ENCODE measurements around the gene LPXN. TPM values are rescaled to one million over a fixed set of nuclear protein-coding genes. Genes with fewer than 3 reads are reported as not detected.

Gene LPXN
- total RNA-seq, 1 experiment from 2014 or later = 2.1 TPM

DNA sequence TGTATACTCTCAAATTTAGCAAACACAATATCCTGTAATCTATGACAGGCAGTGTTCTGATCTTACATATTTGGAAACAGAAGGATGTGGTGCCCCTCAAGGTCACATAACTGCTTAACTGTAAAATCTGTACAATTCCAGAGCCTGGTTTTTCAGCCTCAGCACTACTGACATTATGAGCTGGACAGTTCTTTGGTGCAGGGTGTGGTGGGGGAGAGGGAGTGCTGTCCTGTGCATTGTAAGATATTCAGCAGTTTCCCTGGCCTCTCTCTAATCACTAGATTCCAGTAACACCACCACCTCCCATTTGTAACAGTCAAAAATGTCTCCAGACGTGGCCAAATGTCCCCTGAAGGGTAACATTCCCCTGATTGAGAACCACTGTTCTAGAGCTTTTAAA, 65.9 kb downstream of the LPXN start (continued):
- TF ChIP-seq, protein P1, sequence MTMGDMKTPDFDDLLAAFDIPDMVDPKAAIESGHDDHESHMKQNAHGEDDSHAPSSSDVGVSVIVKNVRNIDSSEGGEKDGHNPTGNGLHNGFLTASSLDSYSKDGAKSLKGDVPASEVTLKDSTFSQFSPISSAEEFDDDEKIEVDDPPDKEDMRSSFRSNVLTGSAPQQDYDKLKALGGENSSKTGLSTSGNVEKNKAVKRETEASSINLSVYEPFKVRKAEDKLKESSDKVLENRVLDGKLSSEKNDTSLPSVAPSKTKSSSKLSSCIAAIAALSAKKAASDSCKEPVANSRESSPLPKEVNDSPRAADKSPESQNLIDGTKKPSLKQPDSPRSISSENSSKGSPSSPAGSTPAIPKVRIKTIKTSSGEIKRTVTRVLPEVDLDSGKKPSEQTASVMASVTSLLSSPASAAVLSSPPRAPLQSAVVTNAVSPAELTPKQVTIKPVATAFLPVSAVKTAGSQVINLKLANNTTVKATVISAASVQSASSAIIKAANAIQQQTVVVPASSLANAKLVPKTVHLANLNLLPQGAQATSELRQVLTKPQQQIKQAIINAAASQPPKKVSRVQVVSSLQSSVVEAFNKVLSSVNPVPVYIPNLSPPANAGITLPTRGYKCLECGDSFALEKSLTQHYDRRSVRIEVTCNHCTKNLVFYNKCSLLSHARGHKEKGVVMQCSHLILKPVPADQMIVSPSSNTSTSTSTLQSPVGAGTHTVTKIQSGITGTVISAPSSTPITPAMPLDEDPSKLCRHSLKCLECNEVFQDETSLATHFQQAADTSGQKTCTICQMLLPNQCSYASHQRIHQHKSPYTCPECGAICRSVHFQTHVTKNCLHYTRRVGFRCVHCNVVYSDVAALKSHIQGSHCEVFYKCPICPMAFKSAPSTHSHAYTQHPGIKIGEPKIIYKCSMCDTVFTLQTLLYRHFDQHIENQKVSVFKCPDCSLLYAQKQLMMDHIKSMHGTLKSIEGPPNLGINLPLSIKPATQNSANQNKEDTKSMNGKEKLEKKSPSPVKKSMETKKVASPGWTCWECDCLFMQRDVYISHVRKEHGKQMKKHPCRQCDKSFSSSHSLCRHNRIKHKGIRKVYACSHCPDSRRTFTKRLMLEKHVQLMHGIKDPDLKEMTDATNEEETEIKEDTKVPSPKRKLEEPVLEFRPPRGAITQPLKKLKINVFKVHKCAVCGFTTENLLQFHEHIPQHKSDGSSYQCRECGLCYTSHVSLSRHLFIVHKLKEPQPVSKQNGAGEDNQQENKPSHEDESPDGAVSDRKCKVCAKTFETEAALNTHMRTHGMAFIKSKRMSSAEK (CRISPR knock-in tag; IDR thresholded peaks at IDR 0.05; ENCODE audit: borderline replicate concordance) = no peak
- TF ChIP-seq, protein P2, sequence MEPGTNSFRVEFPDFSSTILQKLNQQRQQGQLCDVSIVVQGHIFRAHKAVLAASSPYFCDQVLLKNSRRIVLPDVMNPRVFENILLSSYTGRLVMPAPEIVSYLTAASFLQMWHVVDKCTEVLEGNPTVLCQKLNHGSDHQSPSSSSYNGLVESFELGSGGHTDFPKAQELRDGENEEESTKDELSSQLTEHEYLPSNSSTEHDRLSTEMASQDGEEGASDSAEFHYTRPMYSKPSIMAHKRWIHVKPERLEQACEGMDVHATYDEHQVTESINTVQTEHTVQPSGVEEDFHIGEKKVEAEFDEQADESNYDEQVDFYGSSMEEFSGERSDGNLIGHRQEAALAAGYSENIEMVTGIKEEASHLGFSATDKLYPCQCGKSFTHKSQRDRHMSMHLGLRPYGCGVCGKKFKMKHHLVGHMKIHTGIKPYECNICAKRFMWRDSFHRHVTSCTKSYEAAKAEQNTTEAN (CRISPR knock-in tag; IDR thresholded peaks at IDR 0.05) = no peak
- TF ChIP-seq ZNF671 (CRISPR knock-in tag; IDR thresholded peaks at IDR 0.05) = no peak
- TF ChIP-seq, protein P3, sequence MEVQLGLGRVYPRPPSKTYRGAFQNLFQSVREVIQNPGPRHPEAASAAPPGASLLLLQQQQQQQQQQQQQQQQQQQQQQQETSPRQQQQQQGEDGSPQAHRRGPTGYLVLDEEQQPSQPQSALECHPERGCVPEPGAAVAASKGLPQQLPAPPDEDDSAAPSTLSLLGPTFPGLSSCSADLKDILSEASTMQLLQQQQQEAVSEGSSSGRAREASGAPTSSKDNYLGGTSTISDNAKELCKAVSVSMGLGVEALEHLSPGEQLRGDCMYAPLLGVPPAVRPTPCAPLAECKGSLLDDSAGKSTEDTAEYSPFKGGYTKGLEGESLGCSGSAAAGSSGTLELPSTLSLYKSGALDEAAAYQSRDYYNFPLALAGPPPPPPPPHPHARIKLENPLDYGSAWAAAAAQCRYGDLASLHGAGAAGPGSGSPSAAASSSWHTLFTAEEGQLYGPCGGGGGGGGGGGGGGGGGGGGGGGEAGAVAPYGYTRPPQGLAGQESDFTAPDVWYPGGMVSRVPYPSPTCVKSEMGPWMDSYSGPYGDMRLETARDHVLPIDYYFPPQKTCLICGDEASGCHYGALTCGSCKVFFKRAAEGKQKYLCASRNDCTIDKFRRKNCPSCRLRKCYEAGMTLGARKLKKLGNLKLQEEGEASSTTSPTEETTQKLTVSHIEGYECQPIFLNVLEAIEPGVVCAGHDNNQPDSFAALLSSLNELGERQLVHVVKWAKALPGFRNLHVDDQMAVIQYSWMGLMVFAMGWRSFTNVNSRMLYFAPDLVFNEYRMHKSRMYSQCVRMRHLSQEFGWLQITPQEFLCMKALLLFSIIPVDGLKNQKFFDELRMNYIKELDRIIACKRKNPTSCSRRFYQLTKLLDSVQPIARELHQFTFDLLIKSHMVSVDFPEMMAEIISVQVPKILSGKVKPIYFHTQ (CRISPR knock-in tag; IDR thresholded peaks at IDR 0.05) = no peak

DNA sequence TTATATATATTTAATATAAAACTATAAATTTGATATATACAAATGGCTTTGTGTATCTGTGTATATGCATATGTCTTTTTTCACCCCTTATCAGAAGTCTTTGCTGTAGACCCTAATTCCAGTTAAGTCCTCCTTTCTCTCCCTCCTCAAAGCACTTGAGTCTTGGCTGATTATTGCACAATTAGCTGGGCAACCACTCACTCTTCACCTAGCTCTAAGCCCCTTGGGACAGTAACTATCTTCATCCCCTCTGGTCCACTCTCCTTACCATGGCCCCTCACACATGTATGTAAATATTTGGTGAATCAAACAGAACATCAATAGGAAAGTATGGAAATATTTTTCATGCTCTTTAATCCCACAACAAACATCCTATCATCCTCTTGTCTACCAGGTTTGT, 66.8 kb downstream of the LPXN start:
- DNase-seq (ENCODE audit: low spot score) (no peak), ATAC-seq (no peak)
- ChIA-PET POLR2A (no interaction called here), CTCF (interaction anchor here (1.0 kb wide), 1 partner anchor 15 kb away, joined by 5 read pairs; no protein-coding TSS in a partner anchor)
- Mint-ChIP-seq H3K4me1 (peaks cover 19% of the 10 kb centered on the region), H3K9me3 (no peaks in the 10 kb centered on the region), H3K36me3 (no peaks in the 10 kb centered on the region), H3K4me3 (no peak overlapping the region), H3K27ac (no peak overlapping the region), H3K27me3 (ENCODE audit: low read depth) (no peaks in the 10 kb centered on the region; the same call in 1 of the 2 replicates)
- TF ChIP-seq, protein P4, sequence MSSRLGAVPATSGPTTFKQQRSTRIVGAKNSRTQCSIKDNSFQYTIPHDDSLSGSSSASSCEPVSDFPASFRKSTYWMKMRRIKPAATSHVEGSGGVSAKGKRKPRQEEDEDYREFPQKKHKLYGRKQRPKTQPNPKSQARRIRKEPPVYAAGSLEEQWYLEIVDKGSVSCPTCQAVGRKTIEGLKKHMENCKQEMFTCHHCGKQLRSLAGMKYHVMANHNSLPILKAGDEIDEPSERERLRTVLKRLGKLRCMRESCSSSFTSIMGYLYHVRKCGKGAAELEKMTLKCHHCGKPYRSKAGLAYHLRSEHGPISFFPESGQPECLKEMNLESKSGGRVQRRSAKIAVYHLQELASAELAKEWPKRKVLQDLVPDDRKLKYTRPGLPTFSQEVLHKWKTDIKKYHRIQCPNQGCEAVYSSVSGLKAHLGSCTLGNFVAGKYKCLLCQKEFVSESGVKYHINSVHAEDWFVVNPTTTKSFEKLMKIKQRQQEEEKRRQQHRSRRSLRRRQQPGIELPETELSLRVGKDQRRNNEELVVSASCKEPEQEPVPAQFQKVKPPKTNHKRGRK (CRISPR knock-in tag; IDR thresholded peaks at IDR 0.05; ENCODE audit: borderline replicate concordance) = no peak
- TF ChIP-seq SOX15 (CRISPR knock-in tag; IDR thresholded peaks at IDR 0.05) (no peak), NR1H2 (CRISPR knock-in tag; IDR thresholded peaks at IDR 0.05) (no peak), CREM (CRISPR knock-in tag; IDR thresholded peaks at IDR 0.05) (no peak), ATF1 (CRISPR knock-in tag; IDR thresholded peaks at IDR 0.05) (no peak), TCF7 (CRISPR knock-in tag; IDR thresholded peaks at IDR 0.05; ENCODE audit: low read depth) (no peak), GABPB1 (CRISPR knock-in tag; IDR thresholded peaks at IDR 0.05) (no peak), JUN (CRISPR knock-in tag; IDR thresholded peaks at IDR 0.05) (no peak), FOXJ3 (CRISPR knock-in tag; IDR thresholded peaks at IDR 0.05; ENCODE audit: borderline replicate concordance) (no peak)
- TF ChIP-seq, protein P5, sequence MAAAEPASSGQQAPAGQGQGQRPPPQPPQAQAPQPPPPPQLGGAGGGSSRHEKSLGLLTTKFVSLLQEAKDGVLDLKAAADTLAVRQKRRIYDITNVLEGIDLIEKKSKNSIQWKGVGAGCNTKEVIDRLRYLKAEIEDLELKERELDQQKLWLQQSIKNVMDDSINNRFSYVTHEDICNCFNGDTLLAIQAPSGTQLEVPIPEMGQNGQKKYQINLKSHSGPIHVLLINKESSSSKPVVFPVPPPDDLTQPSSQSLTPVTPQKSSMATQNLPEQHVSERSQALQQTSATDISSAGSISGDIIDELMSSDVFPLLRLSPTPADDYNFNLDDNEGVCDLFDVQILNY (CRISPR knock-in tag; IDR thresholded peaks at IDR 0.05) = no peak
- TF ChIP-seq, protein P1 (CRISPR knock-in tag; IDR thresholded peaks at IDR 0.05; ENCODE audit: borderline replicate concordance) = no peak
- TF ChIP-seq, protein P6, sequence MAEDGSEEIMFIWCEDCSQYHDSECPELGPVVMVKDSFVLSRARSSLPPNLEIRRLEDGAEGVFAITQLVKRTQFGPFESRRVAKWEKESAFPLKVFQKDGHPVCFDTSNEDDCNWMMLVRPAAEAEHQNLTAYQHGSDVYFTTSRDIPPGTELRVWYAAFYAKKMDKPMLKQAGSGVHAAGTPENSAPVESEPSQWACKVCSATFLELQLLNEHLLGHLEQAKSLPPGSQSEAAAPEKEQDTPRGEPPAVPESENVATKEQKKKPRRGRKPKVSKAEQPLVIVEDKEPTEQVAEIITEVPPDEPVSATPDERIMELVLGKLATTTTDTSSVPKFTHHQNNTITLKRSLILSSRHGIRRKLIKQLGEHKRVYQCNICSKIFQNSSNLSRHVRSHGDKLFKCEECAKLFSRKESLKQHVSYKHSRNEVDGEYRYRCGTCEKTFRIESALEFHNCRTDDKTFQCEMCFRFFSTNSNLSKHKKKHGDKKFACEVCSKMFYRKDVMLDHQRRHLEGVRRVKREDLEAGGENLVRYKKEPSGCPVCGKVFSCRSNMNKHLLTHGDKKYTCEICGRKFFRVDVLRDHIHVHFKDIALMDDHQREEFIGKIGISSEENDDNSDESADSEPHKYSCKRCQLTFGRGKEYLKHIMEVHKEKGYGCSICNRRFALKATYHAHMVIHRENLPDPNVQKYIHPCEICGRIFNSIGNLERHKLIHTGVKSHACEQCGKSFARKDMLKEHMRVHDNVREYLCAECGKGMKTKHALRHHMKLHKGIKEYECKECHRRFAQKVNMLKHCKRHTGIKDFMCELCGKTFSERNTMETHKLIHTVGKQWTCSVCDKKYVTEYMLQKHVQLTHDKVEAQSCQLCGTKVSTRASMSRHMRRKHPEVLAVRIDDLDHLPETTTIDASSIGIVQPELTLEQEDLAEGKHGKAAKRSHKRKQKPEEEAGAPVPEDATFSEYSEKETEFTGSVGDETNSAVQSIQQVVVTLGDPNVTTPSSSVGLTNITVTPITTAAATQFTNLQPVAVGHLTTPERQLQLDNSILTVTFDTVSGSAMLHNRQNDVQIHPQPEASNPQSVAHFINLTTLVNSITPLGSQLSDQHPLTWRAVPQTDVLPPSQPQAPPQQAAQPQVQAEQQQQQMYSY (CRISPR knock-in tag; IDR thresholded peaks at IDR 0.05) = no peak
